Measurements from ENCODE around the gene NINL. TPM values are rescaled to one million over a fixed set of nuclear protein-coding genes. Genes with fewer than 3 reads are reported as not detected.

Gene NINL
- polyA plus RNA-seq, 1 donor (not counting 4 experiments of a cell fraction or from before 2014, with no cell fraction given) = 0.79 TPM

DNA sequence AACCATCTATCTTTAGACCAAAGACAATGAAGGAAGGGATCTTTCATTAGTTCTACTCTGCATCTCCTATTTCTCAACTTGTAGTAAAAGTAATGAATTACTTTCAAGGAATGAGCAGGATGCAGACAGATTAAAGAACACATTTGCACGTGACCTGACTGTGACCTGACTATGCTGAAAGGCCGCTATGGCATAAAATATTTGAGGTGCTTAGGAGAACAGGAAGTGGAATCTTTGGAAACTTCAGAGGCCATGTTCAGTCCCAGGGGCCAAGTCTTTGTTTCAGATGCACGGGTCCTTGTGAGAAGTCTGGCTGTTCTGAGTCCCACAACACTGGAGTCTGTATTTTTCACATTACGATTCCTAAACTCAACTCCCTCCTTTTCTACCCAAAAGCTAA, 41.0 kb downstream of the NINL start:
- no peak overlapping the region for H3K27ac ChIP-seq (ENCODE audit: control insufficient read depth, insufficient read depth, low read length)
- no peaks in the 10 kb centered on the region for H3K27me3 ChIP-seq (ENCODE audit: control insufficient read depth, extremely low read depth, insufficient read depth, low read length)
- no peak overlapping the region for H3K4me3 ChIP-seq (ENCODE audit: control insufficient read depth in 2 of 3, extremely low read depth in 1 of 3, insufficient read depth in 2 of 3, low read depth in 1 of 3, low read length in 3 of 3)
- H3K9me1 ChIP-seq (ENCODE audit: control insufficient read depth, extremely low read depth, insufficient read depth, low read length) = no peaks in the 10 kb centered on the region
- dilution Hi-C loops (cut with MboI; ENCODE audit: extremely low pct_ligation_motif_present, low sequenced_read_pairs) = no loop called here
- DNase-seq (ENCODE audit: low read depth, low spot score) = no peak
- H3K4me2 ChIP-seq (ENCODE audit: control insufficient read depth, extremely low read depth, insufficient read depth, low read depth, low read length) = no peak overlapping the region
- no peak overlapping the region for H2AFZ ChIP-seq (ENCODE audit: control insufficient read depth, low read length)
- no peaks in the 10 kb centered on the region for H3K36me3 ChIP-seq (ENCODE audit: control insufficient read depth in 2 of 2, extremely low read depth in 1 of 2, insufficient read depth in 2 of 2, low read length in 2 of 2)
- H3K9me3 ChIP-seq (ENCODE audit: control insufficient read depth, low read depth, low read length) = no peaks in the 10 kb centered on the region
- no peaks in the 10 kb centered on the region for H3K79me2 ChIP-seq (ENCODE audit: control insufficient read depth, insufficient read depth, low read length)
- FAIRE-seq = no peak
- no peak overlapping the region for H3K9ac ChIP-seq (ENCODE audit: control insufficient read depth, extremely low read depth, insufficient read depth, low read length)
- peaks cover 10% of the 10 kb centered on the region for H3K4me1 ChIP-seq (ENCODE audit: control insufficient read depth, extremely low read depth, insufficient read depth, low read length)
- H4K20me1 ChIP-seq (ENCODE audit: control insufficient read depth, extremely low read depth, insufficient read depth, low read length) = no peaks in the 10 kb centered on the region
- TF ChIP-seq EZH2 (IDR thresholded peaks at IDR 0.05; ENCODE audit: low read length) = no peak
- TF ChIP-seq CTCF (optimal IDR thresholded peaks at IDR 0.05 in 1 of 3, IDR thresholded peaks at IDR 0.05 in 1 of 3, conservative IDR thresholded peaks at IDR 0.05 in 1 of 3; ENCODE audit: extremely low read depth in 1 of 3, insufficient read depth in 2 of 3, low read length in 3 of 3) = no peak

DNA sequence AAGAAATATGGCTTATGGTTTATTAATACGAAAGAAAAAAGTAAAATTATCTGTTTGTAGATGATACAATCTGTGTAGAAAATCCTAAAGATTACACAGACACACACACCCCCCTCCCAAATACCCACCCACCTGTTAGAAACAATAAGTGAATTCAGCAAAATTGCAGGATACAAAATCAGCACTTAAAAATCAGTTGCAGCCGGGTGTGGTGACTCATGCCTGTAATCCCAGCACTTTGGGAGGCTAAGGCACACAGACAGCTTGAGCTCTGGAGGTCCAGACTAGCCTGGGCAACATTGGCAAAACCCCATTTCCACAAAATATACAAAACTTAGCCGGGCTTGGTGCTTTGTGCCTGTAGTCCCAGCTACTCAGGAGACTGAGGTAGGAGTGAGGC, 42.3 kb downstream of the NINL start:
- no peaks in the 10 kb centered on the region for H4K20me1 ChIP-seq (ENCODE audit: control insufficient read depth, extremely low read depth, insufficient read depth, low read length)
- TF ChIP-seq CTCF (optimal IDR thresholded peaks at IDR 0.05 in 1 of 3, IDR thresholded peaks at IDR 0.05 in 1 of 3, conservative IDR thresholded peaks at IDR 0.05 in 1 of 3; ENCODE audit: extremely low read depth in 1 of 3, insufficient read depth in 2 of 3, low read length in 3 of 3) (no peak), EZH2 (IDR thresholded peaks at IDR 0.05; ENCODE audit: low read length) (no peak)
- H3K9me1 ChIP-seq (ENCODE audit: control insufficient read depth, extremely low read depth, insufficient read depth, low read length) = no peaks in the 10 kb centered on the region
- no peak for FAIRE-seq
- no peaks in the 10 kb centered on the region for H3K36me3 ChIP-seq (ENCODE audit: control insufficient read depth in 2 of 2, extremely low read depth in 1 of 2, insufficient read depth in 2 of 2, low read length in 2 of 2)
- H3K4me3 ChIP-seq (ENCODE audit: control insufficient read depth in 2 of 3, extremely low read depth in 1 of 3, insufficient read depth in 2 of 3, low read depth in 1 of 3, low read length in 3 of 3) = no peak overlapping the region
- dilution Hi-C loops (cut with MboI; ENCODE audit: extremely low pct_ligation_motif_present, low sequenced_read_pairs) = no loop called here
- H3K9ac ChIP-seq (ENCODE audit: control insufficient read depth, extremely low read depth, insufficient read depth, low read length) = no peak overlapping the region
- no peak overlapping the region for H3K27ac ChIP-seq (ENCODE audit: control insufficient read depth, insufficient read depth, low read length)
- H3K79me2 ChIP-seq (ENCODE audit: control insufficient read depth, insufficient read depth, low read length) = no peaks in the 10 kb centered on the region
- no peaks in the 10 kb centered on the region for H3K9me3 ChIP-seq (ENCODE audit: control insufficient read depth, low read depth, low read length)
- H2AFZ ChIP-seq (ENCODE audit: control insufficient read depth, low read length) = no peak overlapping the region
- H3K27me3 ChIP-seq (ENCODE audit: control insufficient read depth, extremely low read depth, insufficient read depth, low read length) = no peaks in the 10 kb centered on the region
- DNase-seq (ENCODE audit: low read depth, low spot score) = no peak
- no peak overlapping the region for H3K4me2 ChIP-seq (ENCODE audit: control insufficient read depth, extremely low read depth, insufficient read depth, low read depth, low read length)
- peaks cover 11% of the 10 kb centered on the region for H3K4me1 ChIP-seq (ENCODE audit: control insufficient read depth, extremely low read depth, insufficient read depth, low read length)
